Transverse colon (tissue), 3 donors: ENCODE results near the gene EDAR.

Experiments
- CTCF ChIP-seq, 5 experiments: fragments of 200-600 bp in 3 of 5; fragments of 450-650 bp in 2 of 5; sonication (generic) in 3 of 5; IDR thresholded peaks; 1 replicate in 2 of 5; 2 replicates in 3 of 5; pipeline ENCODE4 v1.5.1; 2016 to 2017; ENCODE audit warnings: antibody characterized with exemption in 5 of 5, inconsistent platforms in 3 of 5, mild to moderate bottlenecking in 2 of 5, moderate library complexity in 1 of 5
- POLR2A ChIP-seq: fragments of 450-650 bp; IDR thresholded peaks from one replicate; pipeline ENCODE4 v1.6.1; 2016; ENCODE audit warnings: antibody characterized with exemption, mild to moderate bottlenecking, moderate library complexity

- no peak for TF ChIP-seq POLR2A
- TF ChIP-seq CTCF (IDR thresholded peaks at IDR 0.05): no peak
These were observed 28.0 kb upstream of the EDAR start for GRCh38 chr2:109017017-109017416.
